SK-N-SH (cell line): ENCODE data around the gene TMEM232.

Experiments used
- EP300 ChIP-seq, 2 experiments: IDR thresholded peaks; 2 replicates each; pipeline versions ENCODE4 v1.4.0 to v1.6.1; 2012; ENCODE audit warnings: borderline replicate concordance in 1 of 2, low read depth in 1 of 2, low read length in 1 of 2
- TF ChIP-seq, protein P1 (sequence below): IDR thresholded peaks from 2 replicates; pipeline ENCODE4 v1.4.0; 2012; ENCODE audit warnings: low read depth, borderline replicate concordance
- TF ChIP-seq, protein P2 (sequence below): fragments of 200-600 bp; sonication (generic); IDR thresholded peaks from 2 replicates; pipeline ENCODE4 v1.6.1; 2017; ENCODE audit warnings: antibody characterized with exemption, mild to moderate bottlenecking, moderate library complexity

DNA sequence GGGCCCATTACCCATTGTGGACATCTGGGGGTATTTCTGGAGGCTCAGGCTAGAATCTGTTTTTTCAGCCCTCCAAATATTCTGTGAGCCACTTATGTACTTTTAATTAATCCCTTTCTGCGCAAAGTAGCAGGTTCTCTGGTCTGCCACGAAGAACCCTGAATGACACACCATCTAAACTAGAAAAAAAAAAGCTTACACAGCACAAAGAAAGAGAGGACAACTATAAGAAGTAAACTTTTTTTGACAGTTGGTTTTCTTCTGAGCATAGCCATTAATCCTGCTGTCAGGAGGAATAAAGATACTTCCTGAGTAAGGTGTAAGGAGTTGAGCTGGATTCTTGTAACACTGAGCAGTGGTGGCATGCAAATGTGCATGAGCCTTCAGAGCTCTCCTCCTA is 327.5 kb downstream of the TMEM232 start:
- TF ChIP-seq, protein P1, sequence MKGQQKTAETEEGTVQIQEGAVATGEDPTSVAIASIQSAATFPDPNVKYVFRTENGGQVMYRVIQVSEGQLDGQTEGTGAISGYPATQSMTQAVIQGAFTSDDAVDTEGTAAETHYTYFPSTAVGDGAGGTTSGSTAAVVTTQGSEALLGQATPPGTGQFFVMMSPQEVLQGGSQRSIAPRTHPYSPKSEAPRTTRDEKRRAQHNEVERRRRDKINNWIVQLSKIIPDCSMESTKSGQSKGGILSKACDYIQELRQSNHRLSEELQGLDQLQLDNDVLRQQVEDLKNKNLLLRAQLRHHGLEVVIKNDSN: no peak
- TF ChIP-seq, protein P2, sequence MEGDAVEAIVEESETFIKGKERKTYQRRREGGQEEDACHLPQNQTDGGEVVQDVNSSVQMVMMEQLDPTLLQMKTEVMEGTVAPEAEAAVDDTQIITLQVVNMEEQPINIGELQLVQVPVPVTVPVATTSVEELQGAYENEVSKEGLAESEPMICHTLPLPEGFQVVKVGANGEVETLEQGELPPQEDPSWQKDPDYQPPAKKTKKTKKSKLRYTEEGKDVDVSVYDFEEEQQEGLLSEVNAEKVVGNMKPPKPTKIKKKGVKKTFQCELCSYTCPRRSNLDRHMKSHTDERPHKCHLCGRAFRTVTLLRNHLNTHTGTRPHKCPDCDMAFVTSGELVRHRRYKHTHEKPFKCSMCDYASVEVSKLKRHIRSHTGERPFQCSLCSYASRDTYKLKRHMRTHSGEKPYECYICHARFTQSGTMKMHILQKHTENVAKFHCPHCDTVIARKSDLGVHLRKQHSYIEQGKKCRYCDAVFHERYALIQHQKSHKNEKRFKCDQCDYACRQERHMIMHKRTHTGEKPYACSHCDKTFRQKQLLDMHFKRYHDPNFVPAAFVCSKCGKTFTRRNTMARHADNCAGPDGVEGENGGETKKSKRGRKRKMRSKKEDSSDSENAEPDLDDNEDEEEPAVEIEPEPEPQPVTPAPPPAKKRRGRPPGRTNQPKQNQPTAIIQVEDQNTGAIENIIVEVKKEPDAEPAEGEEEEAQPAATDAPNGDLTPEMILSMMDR: no peak
- TF ChIP-seq EP300 (IDR thresholded peaks at IDR 0.05; ENCODE audit: borderline replicate concordance in 1 of 2, low read depth in 1 of 2, low read length in 1 of 2): no peak
